Activated CD4-positive, alpha-beta T cell treated with anti-CD3 and anti-CD28 coated beads, Interleukin-10, Interleukin-2, amounts not matched to agents 100 ng/mL and 50 ng/mL, durations not matched to agents 16 hours and 8 hours (primary cell): ENCODE data around the gene ZCCHC17.
A peak's percentile ranks its signal among the peaks of the same experiment; 100 is the strongest.

Experiments
- DNase-seq: peaks from one replicate; pipeline ENCODE4 v3.0.0-alpha.2; 2020

ZCCHC17 gene

GRCh38 chr1:31396633-31397351 lies 100.0 kb downstream of the ZCCHC17 start:
- no peak for DNase-seq

DNA sequence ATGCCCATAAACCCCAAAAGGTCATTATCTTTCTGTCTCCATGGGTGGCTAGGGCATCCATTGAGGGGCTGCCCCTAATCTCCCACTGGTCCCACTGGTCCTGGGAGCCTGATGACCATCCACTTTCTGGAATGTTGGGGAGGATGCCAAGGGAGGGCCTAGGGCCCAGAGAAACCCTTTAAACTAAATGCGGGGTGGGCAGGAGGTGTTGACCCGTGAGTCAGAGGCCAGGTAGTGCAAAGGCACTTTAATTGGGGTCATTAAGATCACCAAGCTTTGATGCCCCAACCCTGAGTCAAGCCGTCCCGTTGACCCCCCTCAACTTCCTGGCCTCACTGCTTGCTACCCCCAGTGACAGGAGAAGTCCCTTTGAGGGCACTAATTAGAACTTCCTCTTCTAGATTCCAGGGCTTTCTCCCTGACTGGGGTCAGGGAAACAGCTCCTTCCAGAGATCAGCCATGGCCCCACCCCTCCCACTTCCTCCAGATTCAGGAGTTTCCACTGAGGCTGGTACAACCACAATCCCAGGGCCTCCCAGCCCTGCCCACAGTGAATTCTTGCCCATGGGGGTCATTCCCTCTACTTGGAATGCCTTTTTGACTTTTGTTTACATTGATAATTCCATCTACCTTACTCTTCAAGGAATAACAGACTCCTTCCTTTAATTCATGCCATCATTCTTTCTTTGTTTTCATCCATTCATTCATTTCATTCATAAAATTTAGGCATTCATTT lies 100.7 kb downstream of the ZCCHC17 start:
- no peak for DNase-seq

DNA sequence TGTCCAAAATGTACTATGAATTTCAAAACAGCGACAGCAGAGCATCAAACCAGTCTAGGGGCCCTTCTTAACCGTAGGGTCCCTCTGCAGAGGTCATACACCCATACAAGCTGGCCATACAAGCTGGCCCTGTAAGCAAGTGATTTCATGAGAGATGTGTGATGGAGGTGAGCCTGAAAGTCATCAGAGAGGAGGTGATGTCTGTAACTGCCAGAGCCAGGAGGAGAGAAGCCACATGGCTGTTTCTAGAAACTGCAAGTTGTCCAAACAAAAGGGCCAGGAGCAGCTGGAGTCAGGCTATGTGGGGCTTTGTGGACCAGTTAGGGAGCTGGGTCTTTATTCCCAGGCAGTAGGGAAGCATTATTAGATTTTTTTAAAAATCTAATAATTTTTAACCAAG lies 101.4 kb downstream of the ZCCHC17 start:
- DNase-seq = no peak

DNA sequence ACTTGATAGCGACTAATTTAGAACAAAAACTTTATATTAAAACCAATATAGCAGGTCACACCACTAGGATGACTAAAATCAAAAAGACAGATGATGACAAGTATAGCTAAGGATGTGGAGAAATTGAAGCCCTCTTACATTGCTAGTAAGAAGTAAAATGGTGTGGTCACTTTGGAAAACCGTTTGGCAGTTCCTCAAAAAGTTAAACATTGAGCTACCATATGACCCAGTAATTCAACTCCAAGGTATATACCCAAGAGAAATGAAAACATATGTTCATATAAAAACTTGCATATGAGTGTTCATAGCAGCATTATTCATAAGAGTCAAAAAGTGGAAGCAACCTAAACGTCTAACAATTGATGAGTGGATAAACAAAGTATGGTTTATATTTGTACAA lies 103.1 kb downstream of the ZCCHC17 start:
- DNase-seq = no peak

DNA sequence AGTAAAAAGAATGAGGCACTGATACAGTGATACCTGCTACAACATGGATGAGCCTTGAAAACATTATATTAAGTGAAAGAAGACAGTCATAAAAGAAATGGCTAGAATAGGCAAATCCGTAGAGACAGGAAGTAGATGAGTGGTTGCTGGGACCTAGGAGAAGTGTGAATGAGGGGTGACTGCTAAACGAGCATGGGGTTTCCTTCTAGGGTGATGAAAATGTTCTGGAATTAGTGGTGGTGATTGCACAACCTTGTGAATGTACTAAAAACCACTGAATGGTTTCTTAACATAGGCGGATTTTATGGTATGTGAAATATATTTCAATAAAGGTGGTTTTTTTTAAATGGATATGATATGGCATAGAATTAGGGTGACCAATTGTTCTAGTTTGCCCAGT lies 103.6 kb downstream of the ZCCHC17 start:
- DNase-seq = peak; percentile 23

GRCh38 chr1:31401241-31401640 lies 104.4 kb downstream of the ZCCHC17 start:
- no peak for DNase-seq

GRCh38 chr1:31405578-31406245 lies 108.9 kb downstream of the ZCCHC17 start:
- DNase-seq = no peak

DNA sequence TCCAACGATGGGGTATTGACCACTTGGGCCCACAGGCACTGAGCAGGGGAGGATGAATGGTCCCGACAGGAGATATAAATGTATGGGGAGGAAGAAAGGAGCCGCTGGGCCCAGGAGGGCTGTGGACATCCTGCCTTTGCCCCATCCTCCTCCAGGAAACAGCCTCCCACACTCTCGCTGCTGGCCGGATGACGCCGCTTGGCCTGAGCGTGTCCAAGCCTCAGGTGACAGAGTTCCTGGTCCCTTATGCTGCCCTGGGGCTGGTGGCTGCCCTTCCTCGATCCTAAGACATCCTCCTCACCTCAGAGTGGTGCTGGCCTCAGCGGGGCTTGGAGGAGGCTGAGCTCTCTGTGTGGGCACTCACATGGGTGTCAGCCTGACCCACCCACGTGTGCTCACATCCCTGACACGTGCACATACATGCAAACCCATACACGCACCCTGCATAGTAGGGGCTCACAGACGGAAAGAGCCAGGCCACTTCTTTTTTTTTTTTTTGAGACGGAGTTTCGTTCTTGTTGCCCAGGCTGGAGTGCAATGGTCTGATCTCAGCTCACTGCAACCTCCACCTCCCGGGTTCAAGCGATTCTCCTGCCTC lies 110.3 kb downstream of the ZCCHC17 start:
- DNase-seq = no peak

GRCh38 chr1:31408788-31409318 lies 112.0 kb downstream of the ZCCHC17 start:
- DNase-seq = no peak

DNA sequence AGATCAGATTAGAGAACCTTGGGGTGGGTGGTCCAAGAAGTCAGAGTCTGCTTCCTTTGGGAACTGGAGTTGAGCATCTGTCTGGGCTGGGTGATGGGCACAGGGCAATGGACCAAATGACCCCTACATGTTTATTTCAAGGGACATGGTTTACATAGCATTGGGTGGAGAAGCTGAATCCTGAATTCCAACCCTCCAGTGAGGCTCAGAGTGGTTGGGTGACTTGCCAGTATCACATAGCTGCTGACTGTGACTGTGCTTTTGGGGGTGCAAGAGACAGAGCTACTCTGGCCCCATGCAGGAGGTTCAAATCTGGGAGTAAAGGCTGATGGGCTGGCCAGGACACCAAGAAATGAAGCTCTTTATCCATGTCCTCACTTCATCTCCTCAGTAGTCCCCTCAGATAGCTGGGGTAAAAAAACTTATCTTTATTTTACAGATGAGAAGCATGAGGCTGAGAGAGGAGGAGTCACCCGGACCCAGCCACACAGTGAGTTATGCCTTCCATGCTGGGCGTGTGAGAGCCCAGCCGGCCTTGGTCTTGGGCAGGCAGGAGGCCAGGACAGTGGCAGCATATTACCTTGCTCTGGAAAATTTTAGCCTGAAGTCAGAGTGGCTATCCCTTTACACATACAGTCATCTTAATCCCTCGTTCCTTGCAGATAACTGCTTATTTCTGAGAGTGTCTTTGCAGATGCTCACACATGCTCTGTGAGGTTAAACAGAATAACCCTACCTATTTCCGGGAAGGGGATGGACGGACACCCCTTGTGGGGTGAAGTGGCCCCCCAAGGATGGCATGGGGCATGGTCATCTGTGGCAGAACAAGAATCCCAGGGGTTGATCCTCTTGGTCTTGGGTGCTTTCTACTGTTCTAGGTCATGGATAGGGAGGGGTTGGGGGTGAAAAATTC lies 113.4 kb downstream of the ZCCHC17 start:
- DNase-seq = no peak

DNA sequence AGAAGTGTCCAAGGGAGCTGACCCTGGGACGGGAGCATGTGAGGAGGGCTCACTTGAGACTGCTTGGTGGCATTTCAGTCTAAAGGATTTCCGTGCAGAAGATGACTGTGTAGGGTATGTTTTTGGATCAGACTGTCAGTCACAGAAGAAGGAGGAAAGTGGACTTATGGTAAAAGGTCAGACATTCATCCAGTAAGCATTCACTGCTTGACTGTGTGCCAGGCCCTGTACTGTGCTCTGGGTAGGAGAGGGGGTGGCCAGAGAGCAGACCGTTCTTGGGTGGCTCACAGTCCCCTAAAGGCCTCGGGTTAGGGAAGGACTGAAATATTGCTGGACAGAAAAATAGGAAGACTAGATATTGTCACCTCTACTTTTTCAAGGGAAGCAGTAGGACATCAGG lies 114.0 kb downstream of the ZCCHC17 start:
- no peak for DNase-seq

- DNase-seq = no peak
Measured at GRCh38 chr1:31412205-31412604, 115.4 kb downstream of the ZCCHC17 start.

DNA sequence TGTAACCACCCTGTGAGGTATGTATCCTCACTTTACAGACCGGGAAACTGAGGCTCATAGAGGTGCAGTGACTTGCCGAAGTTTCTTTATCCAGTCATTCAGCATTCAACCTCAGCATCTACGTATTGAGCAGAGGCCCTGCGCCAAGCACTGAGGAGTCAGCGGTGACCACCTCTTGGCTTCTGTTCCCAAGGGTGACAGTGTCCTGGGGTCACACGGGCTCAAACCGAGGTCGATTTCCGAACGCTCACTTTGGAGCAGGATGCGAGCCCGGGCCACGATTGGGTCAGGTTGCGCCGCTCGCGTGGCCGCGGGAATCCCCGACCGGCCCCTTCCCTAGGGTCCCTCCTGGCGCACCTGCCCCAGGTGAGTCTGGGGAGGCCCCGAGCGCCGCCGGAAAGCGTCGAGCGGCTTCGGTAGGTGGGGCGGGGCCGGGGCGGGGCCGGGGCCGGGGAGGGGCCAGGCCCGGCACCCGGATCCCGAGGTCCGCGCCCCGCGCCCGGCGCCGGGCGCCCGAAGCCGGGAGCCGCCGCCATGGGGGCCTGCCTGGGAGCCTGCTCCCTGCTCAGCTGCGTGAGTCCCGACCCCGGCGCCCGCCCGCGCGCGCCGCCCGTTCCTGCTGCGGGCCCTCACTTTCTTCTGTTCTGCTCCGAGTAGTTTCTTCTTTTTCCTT lies 116.0 kb downstream of the ZCCHC17 start, which contains the start of gene SERINC2:
Gene SERINC2, plus strand, starts transcription at position 482 of the 673 bp plus-strand sequence. Its CDS starts 53 bp downstream, at position 535.
- no peak for DNase-seq

DNA sequence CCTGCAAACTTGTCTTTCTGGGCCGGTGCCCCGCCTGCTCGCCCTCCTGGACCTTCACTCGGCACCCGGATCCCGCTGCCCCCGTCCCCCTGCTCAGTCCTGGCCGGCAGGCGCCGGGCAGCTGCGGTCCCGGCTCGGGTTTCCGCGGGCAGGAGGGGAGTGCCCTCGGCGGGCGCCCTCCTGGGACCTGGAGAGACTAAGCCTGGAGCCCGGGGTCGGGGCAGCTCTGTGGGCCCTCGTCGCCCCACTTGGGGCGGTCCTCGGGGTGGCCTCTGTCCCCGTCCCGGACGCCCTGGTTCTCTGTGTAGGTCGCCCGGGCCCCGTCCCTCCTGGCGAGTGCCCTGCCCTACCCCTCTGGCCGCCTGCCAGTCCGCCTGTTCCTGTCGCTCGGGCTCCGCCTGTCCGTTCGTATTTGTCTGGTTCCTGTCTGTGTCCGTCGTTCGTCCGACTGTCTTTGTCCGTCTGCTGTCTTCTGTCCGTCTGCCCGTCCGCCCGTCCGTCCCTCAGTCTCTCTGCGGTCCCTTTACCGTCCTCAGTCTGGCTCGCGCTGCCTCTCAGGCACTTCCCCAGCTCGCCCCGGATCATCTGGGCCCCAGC lies 116.7 kb downstream of the ZCCHC17 start:
- no peak for DNase-seq
